Activated naive CD8-positive, alpha-beta T cell treated with anti-CD3 and anti-CD28 coated beads, Interleukin-2, amount 50 U/mL, for 24 hours (primary cell): Measurements from ENCODE around the gene CD68.

Experiments used
- ATAC-seq: fragments of 150-1000 bp; cut with Tn5 transposase; one replicate; pipeline ENCODE4 v1.10.0; 2021
- DNase-seq: peaks from one replicate; pipeline ENCODE4 v3.0.0; 2021
- H3K27ac Mint-ChIP-seq: one replicate; pipeline ENCODE4 v1.8.0; 2021; ENCODE audit warnings: mild to moderate bottlenecking, mixed read lengths
- H3K27me3 Mint-ChIP-seq: one replicate; pipeline ENCODE4 v1.8.0; 2021; ENCODE audit warnings: mixed read lengths
- H3K36me3 Mint-ChIP-seq: one replicate; pipeline ENCODE4 v1.8.0; 2021; ENCODE audit warnings: low read depth, mixed read lengths
- H3K4me1 Mint-ChIP-seq: one replicate; pipeline ENCODE4 v1.8.0; 2021; ENCODE audit warnings: mixed read lengths
- H3K4me3 Mint-ChIP-seq: one replicate; pipeline ENCODE4 v1.8.0; 2021; ENCODE audit warnings: mild to moderate bottlenecking, moderate library complexity, mixed read lengths
- H3K9me3 Mint-ChIP-seq: one replicate; pipeline ENCODE4 v1.8.0; 2021; ENCODE audit warnings: mixed read lengths

CD68 gene

GRCh38 chr17:7555320-7555948 is 24.0 kb upstream of the CD68 start:
- Mint-ChIP-seq H3K4me1 (peaks cover 80% of the 10 kb centered on the region), H3K4me3 (no peak overlapping the region), H3K9me3 (no peaks in the 10 kb centered on the region), H3K36me3 (no peaks in the 10 kb centered on the region), H3K27ac (no peak overlapping the region), H3K27me3 (no peaks in the 10 kb centered on the region)
- no peak for ATAC-seq
- DNase-seq: no peak

GRCh38 chr17:7556627-7557026 is 22.8 kb upstream of the CD68 start:
- H3K4me3 Mint-ChIP-seq: no peak overlapping the region
- ATAC-seq: no peak
- peaks cover 76% of the 10 kb centered on the region for H3K4me1 Mint-ChIP-seq

GRCh38 chr17:7557147-7557764 is 22.2 kb upstream of the CD68 start:
- Mint-ChIP-seq H3K27ac (peak overlapping the region; percentile 74), H3K36me3 (no peaks in the 10 kb centered on the region)

More at GRCh38 chr17:7556627-7557026, 22.8 kb upstream of the CD68 start:
- Mint-ChIP-seq H3K9me3 (no peaks in the 10 kb centered on the region), H3K36me3 (no peaks in the 10 kb centered on the region), H3K27ac (no peak overlapping the region), H3K27me3 (no peaks in the 10 kb centered on the region)
- DNase-seq: no peak

GRCh38 chr17:7557775-7558543 is 21.5 kb upstream of the CD68 start:
- Mint-ChIP-seq H3K36me3 (peaks cover 7% of the 10 kb centered on the region), H3K4me1 (peaks cover 69% of the 10 kb centered on the region), H3K4me3 (peak overlapping the region; percentile 95), H3K9me3 (no peaks in the 10 kb centered on the region), H3K27ac (peak overlapping the region; percentile 78), H3K27me3 (no peaks in the 10 kb centered on the region)
- DNase-seq: peak; percentile 60
- peak; percentile 20 for ATAC-seq

More at GRCh38 chr17:7557147-7557764, 22.2 kb upstream of the CD68 start:
- peaks cover 70% of the 10 kb centered on the region for H3K4me1 Mint-ChIP-seq
- ATAC-seq (no peak), DNase-seq (no peak)
- no peaks in the 10 kb centered on the region for H3K9me3 Mint-ChIP-seq
- H3K4me3 Mint-ChIP-seq: no peak overlapping the region
- no peaks in the 10 kb centered on the region for H3K27me3 Mint-ChIP-seq

- Mint-ChIP-seq H3K27ac (peak within 1 kb of the TSS; percentile 78), H3K27me3 (no peaks in the 10 kb centered on the region), H3K9me3 (no peaks in the 10 kb centered on the region), H3K4me1 (peaks cover 64% of the 10 kb centered on the region), H3K36me3 (peaks cover 8% of the 10 kb centered on the region), H3K4me3 (peak within 1 kb of the TSS; percentile 95)
- ATAC-seq (no peak), DNase-seq (no peak)
These were observed 20.7 kb upstream of the CD68 start, which contains the start of gene TNFSF13 for GRCh38 chr17:7558544-7559319. Gene TNFSF13 (plus strand): TSS chr17:7558750. CDS start chr17:7559040, 290 bp downstream.

- peaks cover 69% of the 10 kb centered on the region for H3K4me1 Mint-ChIP-seq
- no peaks in the 10 kb centered on the region for H3K27me3 Mint-ChIP-seq
- peak overlapping the region; percentile 95 for H3K4me3 Mint-ChIP-seq
- no peaks in the 10 kb centered on the region for H3K9me3 Mint-ChIP-seq
- DNase-seq: no peak
- peaks cover 13% of the 10 kb centered on the region for H3K36me3 Mint-ChIP-seq
- no peak for ATAC-seq
- no peak overlapping the region for H3K27ac Mint-ChIP-seq
These were observed 19.9 kb upstream of the CD68 start for GRCh38 chr17:7559320-7560171.

GRCh38 chr17:7560172-7561027 is 19.0 kb upstream of the CD68 start:
- peak; percentile 76 for DNase-seq
- peak; percentile 50 for ATAC-seq

GRCh38 chr17:7561028-7561575 is 18.3 kb upstream of the CD68 start:
- H3K27ac Mint-ChIP-seq: peak overlapping the region; percentile 96
- peak overlapping the region; percentile 95 for H3K4me3 Mint-ChIP-seq
- H3K9me3 Mint-ChIP-seq: no peaks in the 10 kb centered on the region
- peak; percentile 78 for ATAC-seq
- peak; percentile 90 for DNase-seq
- H3K36me3 Mint-ChIP-seq: peaks cover 25% of the 10 kb centered on the region
- no peaks in the 10 kb centered on the region for H3K27me3 Mint-ChIP-seq
- peaks cover 57% of the 10 kb centered on the region for H3K4me1 Mint-ChIP-seq

More at GRCh38 chr17:7560172-7561027, 19.0 kb upstream of the CD68 start:
- H3K9me3 Mint-ChIP-seq: no peaks in the 10 kb centered on the region
- peaks cover 60% of the 10 kb centered on the region for H3K4me1 Mint-ChIP-seq
- peak overlapping the region; percentile 96 for H3K27ac Mint-ChIP-seq
- H3K4me3 Mint-ChIP-seq: peak overlapping the region; percentile 95
- H3K36me3 Mint-ChIP-seq: peaks cover 19% of the 10 kb centered on the region
- no peaks in the 10 kb centered on the region for H3K27me3 Mint-ChIP-seq

GRCh38 chr17:7561589-7562207 is 17.7 kb upstream of the CD68 start, which contains the start of gene SENP3:
Gene SENP3 (plus strand): TSS chr17:7561919. CDS start chr17:7563077, 1,158 bp downstream.
- Mint-ChIP-seq H3K27ac (peak within 1 kb of the TSS; percentile 96), H3K9me3 (no peaks in the 10 kb centered on the region), H3K4me1 (peaks cover 53% of the 10 kb centered on the region), H3K27me3 (no peaks in the 10 kb centered on the region), H3K36me3 (peaks cover 27% of the 10 kb centered on the region), H3K4me3 (peak within 1 kb of the TSS; percentile 95)
- DNase-seq (peak; percentile 95), ATAC-seq (peak; percentile 74)

- DNase-seq (no peak), ATAC-seq (no peak)
- peaks cover 31% of the 10 kb centered on the region for H3K36me3 Mint-ChIP-seq
- peak overlapping the region; percentile 96 for H3K27ac Mint-ChIP-seq
- H3K4me3 Mint-ChIP-seq: peak overlapping the region; percentile 95
- H3K9me3 Mint-ChIP-seq: no peaks in the 10 kb centered on the region
- H3K27me3 Mint-ChIP-seq: no peaks in the 10 kb centered on the region
- peaks cover 55% of the 10 kb centered on the region for H3K4me1 Mint-ChIP-seq
These were observed 17.2 kb upstream of the CD68 start for GRCh38 chr17:7562208-7562605.

- Mint-ChIP-seq H3K9me3 (no peaks in the 10 kb centered on the region), H3K27ac (peak overlapping the region; percentile 96), H3K4me1 (peaks cover 52% of the 10 kb centered on the region), H3K4me3 (peak overlapping the region; percentile 95), H3K36me3 (peaks cover 36% of the 10 kb centered on the region), H3K27me3 (no peaks in the 10 kb centered on the region)
- ATAC-seq: no peak
- DNase-seq: no peak
These were observed 16.1 kb upstream of the CD68 start for GRCh38 chr17:7563115-7563869.

GRCh38 chr17:7569571-7569970 is 9.9 kb upstream of the CD68 start:
- Mint-ChIP-seq H3K4me3 (no peak overlapping the region), H3K27ac (peak overlapping the region; percentile 1)

More at GRCh38 chr17:7569571-7569970, 9.9 kb upstream of the CD68 start:
- Mint-ChIP-seq H3K9me3 (no peaks in the 10 kb centered on the region), H3K27me3 (peaks cover 6% of the 10 kb centered on the region), H3K4me1 (peaks cover 27% of the 10 kb centered on the region), H3K36me3 (peaks cover 64% of the 10 kb centered on the region)
- no peak for ATAC-seq
- no peak for DNase-seq
